ENCODE results near the gene PTPRO. TPM values are rescaled to one million over a fixed set of nuclear protein-coding genes. Genes with fewer than 3 reads are reported as not detected.

Gene PTPRO
- total and polyA plus RNA-seq, 4 experiments from 2014 or later = 3.0 to 7.8 (median 5.0) TPM

GRCh38 chr12:15538881-15539280 is 216.6 kb downstream of the PTPRO start:
- no peak for DNase-seq
- Histone ChIP-seq H3K9me3 (ENCODE audit: control insufficient read depth in 1 of 2, low read length in 2 of 2) (no peaks in the 10 kb centered on the region), H3K27me3 (ENCODE audit: insufficient read depth, low read length) (no peaks in the 10 kb centered on the region), H3K36me3 (ENCODE audit: insufficient read depth, low read length) (no peaks in the 10 kb centered on the region), H3K4me3 (ENCODE audit: low read length in 2 of 2) (no peak overlapping the region), H3K4me1 (ENCODE audit: insufficient read depth, low read length) (peaks cover 26% of the 10 kb centered on the region), H3K27ac (ENCODE audit: low read depth, low read length) (no peak overlapping the region)
- no peaks in the 10 kb centered on the region for H3K27me3 Mint-ChIP-seq
- POLR2A ChIA-PET (ENCODE audit: partially characterized antibody) = no interaction called here
- peaks cover 5 to 18% (median 13%) of the 10 kb centered on the region in 4 donors for H3K4me1 Mint-ChIP-seq
- no peak overlapping the region for H3K4me3 Mint-ChIP-seq
- H3K27ac Mint-ChIP-seq = no peak overlapping the region
- intact Hi-C loops (cut with micrococcal nuclease) = no loop called here
- CTCF ChIA-PET (ENCODE audit: partially characterized antibody) = interaction anchor here (1.0 kb wide), 1 partner anchor 36 kb away, joined by 3 read pairs; no protein-coding TSS in a partner anchor
- H3K36me3 Mint-ChIP-seq = peaks cover 2 to 5% of the 10 kb centered on the region in 2 donors
- H3K9me3 Mint-ChIP-seq = no peaks in the 10 kb centered on the region

GRCh38 chr12:15540005-15540404 is 217.7 kb downstream of the PTPRO start:
- intact Hi-C loops (cut with micrococcal nuclease) = loop anchor here (10.0 kb wide), 1 partner anchor 1155 kb away; no protein-coding TSS in a partner anchor
- H3K4me1 Mint-ChIP-seq = peaks cover 14 to 27% (median 16%) of the 10 kb centered on the region in 4 donors

DNA sequence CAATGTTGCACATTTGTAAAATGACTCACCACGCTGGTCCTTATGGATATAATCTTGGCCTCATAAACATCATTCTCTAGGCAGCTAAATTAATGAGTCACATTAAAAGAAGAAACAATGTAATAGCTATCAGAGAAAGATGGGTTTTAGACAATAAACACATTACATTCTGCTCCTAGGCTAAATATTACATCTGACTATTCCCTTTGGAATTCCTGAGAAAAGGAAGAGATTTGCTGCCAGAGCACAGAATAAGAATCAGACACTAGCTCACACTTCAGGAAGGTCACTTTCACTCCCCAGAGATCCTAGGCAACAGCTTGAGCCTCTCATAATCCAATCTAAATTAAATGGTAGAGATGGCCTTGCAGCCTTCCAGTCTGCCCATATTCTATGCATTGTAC is 218.2 kb downstream of the PTPRO start:
- ChIA-PET POLR2A (ENCODE audit: partially characterized antibody) (interaction anchor here (1.4 kb wide), 1 partner anchor 30 kb away, joined by 3 read pairs; no protein-coding TSS in a partner anchor), CTCF (ENCODE audit: partially characterized antibody) (interaction anchor here (1.5 kb wide), 1 partner anchor 8 kb away, joined by 5 read pairs; no protein-coding TSS in a partner anchor)
- Mint-ChIP-seq H3K4me1 (peaks cover 19 to 31% (median 20%) of the 10 kb centered on the region in 4 donors), H3K27ac (peak overlapping the region in 1 of 7 donors; percentile 15), H3K9me3 (no peaks in the 10 kb centered on the region), H3K36me3 (no peaks in the 10 kb centered on the region), H3K27me3 (no peaks in the 10 kb centered on the region), H3K4me3 (no peak overlapping the region)
- Histone ChIP-seq H3K36me3 (ENCODE audit: insufficient read depth, low read length) (no peaks in the 10 kb centered on the region), H3K27me3 (ENCODE audit: insufficient read depth, low read length) (no peaks in the 10 kb centered on the region), H3K27ac (ENCODE audit: low read depth, low read length) (no peak overlapping the region), H3K4me1 (ENCODE audit: insufficient read depth, low read length) (peaks cover 25% of the 10 kb centered on the region), H3K9me3 (ENCODE audit: control insufficient read depth in 1 of 2, low read length in 2 of 2) (no peaks in the 10 kb centered on the region), H3K4me3 (ENCODE audit: low read length in 2 of 2) (no peak overlapping the region)
- intact Hi-C loops (cut with micrococcal nuclease) = loop anchor here (10.0 kb wide), 1 partner anchor 1156 kb away; no protein-coding TSS in a partner anchor
- DNase-seq = no peak

More at GRCh38 chr12:15540005-15540404, 217.7 kb downstream of the PTPRO start:
- Histone ChIP-seq H3K36me3 (ENCODE audit: insufficient read depth, low read length) (no peaks in the 10 kb centered on the region), H3K27me3 (ENCODE audit: insufficient read depth, low read length) (no peaks in the 10 kb centered on the region), H3K4me1 (ENCODE audit: insufficient read depth, low read length) (peaks cover 24% of the 10 kb centered on the region), H3K9me3 (ENCODE audit: control insufficient read depth in 1 of 2, low read length in 2 of 2) (no peaks in the 10 kb centered on the region), H3K27ac (ENCODE audit: low read depth, low read length) (no peak overlapping the region), H3K4me3 (ENCODE audit: low read length in 2 of 2) (no peak overlapping the region)
- Mint-ChIP-seq H3K9me3 (no peaks in the 10 kb centered on the region), H3K4me3 (no peak overlapping the region), H3K27me3 (no peaks in the 10 kb centered on the region), H3K36me3 (no peaks in the 10 kb centered on the region), H3K27ac (no peak overlapping the region)
- no peak for DNase-seq
- ChIA-PET CTCF (ENCODE audit: partially characterized antibody) (interaction anchor here (1.5 kb wide), 1 partner anchor 8 kb away, joined by 5 read pairs; no protein-coding TSS in a partner anchor), POLR2A (ENCODE audit: partially characterized antibody) (interaction anchor here (1.4 kb wide), 1 partner anchor 31 kb away, joined by 3 read pairs; no protein-coding TSS in a partner anchor)

- Mint-ChIP-seq H3K27ac (peak overlapping the region in 1 of 7 donors; percentile 66), H3K9me3 (no peaks in the 10 kb centered on the region), H3K4me3 (no peak overlapping the region), H3K4me1 (peaks cover 26 to 44% (median 32%) of the 10 kb centered on the region in 4 donors), H3K27me3 (no peaks in the 10 kb centered on the region), H3K36me3 (no peaks in the 10 kb centered on the region)
- no peak for DNase-seq
- Histone ChIP-seq H3K27ac (ENCODE audit: low read depth, low read length) (no peak overlapping the region), H3K4me3 (ENCODE audit: low read length in 2 of 2) (no peak overlapping the region), H3K9me3 (ENCODE audit: control insufficient read depth in 1 of 2, low read length in 2 of 2) (no peaks in the 10 kb centered on the region), H3K4me1 (ENCODE audit: insufficient read depth, low read length) (peaks cover 33% of the 10 kb centered on the region), H3K27me3 (ENCODE audit: insufficient read depth, low read length) (no peaks in the 10 kb centered on the region), H3K36me3 (ENCODE audit: insufficient read depth, low read length) (no peaks in the 10 kb centered on the region)
- ChIA-PET CTCF (ENCODE audit: partially characterized antibody) (interaction anchor here (0.8 to 1.5 kb wide), 3 partner anchors 9 to 43 kb away, joined by 3 to 4 read pairs (median 3); no protein-coding TSS in a partner anchor), POLR2A (ENCODE audit: partially characterized antibody) (no interaction called here)
- intact Hi-C loops (cut with micrococcal nuclease) = loop anchor here (10.0 kb wide), 1 partner anchor 1157 kb away; no protein-coding TSS in a partner anchor
Observed at GRCh38 chr12:15541996-15542631, 219.8 kb downstream of the PTPRO start.

GRCh38 chr12:15543347-15543746 is 221.0 kb downstream of the PTPRO start:
- Mint-ChIP-seq H3K4me1 (peaks cover 34 to 55% (median 41%) of the 10 kb centered on the region in 4 donors), H3K4me3 (peak overlapping the region in 2 of 8 donors; percentile 3 to 55), H3K27ac (peak overlapping the region in 6 of 7 donors; percentile 23 to 91 (median 48)), H3K36me3 (no peaks in the 10 kb centered on the region), H3K27me3 (no peaks in the 10 kb centered on the region), H3K9me3 (no peaks in the 10 kb centered on the region)
- H3K9me3 ChIP-seq (ENCODE audit: control insufficient read depth in 1 of 2, low read length in 2 of 2) = no peaks in the 10 kb centered on the region
- H3K4me3 ChIP-seq (ENCODE audit: low read length in 2 of 2) = no peak overlapping the region
- ChIA-PET CTCF (ENCODE audit: partially characterized antibody) (interaction anchor here (1.4 to 9.0 kb wide), 3 partner anchors 11 to 41 kb away, joined by 4 to 71 read pairs (median 5); no protein-coding TSS in a partner anchor), POLR2A (ENCODE audit: partially characterized antibody) (interaction anchor here (1.4 kb wide), 1 partner anchor 9 kb away, joined by 4 read pairs; no protein-coding TSS in a partner anchor)
- H3K4me1 ChIP-seq (ENCODE audit: insufficient read depth, low read length) = peaks cover 46% of the 10 kb centered on the region
- DNase-seq = no peak
- H3K27me3 ChIP-seq (ENCODE audit: insufficient read depth, low read length) = no peaks in the 10 kb centered on the region
- H3K27ac ChIP-seq (ENCODE audit: low read depth, low read length) = no peak overlapping the region
- intact Hi-C loops (cut with micrococcal nuclease) = loop anchor here (10.0 kb wide), 1 partner anchor 1159 kb away; no protein-coding TSS in a partner anchor
- H3K36me3 ChIP-seq (ENCODE audit: insufficient read depth, low read length) = no peaks in the 10 kb centered on the region

DNA sequence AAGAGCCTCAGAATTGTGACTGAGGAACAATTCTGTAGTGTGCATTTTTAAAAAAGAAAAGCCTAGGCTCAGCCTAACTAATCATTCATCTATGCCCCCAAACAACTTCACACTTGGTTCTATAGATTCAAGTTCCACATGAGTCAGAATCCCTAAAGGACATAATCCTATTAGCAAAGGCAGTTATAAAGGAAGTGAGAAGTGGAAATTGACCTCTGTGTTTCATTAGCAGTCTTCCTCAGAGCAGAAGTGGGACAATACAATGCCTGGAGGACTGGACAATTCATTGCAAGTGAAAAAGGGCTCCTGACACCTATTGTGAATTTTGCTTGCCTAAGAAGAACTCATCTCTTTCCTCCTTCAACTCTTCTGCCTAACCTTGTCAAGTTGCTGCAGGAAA is 222.3 kb downstream of the PTPRO start:
- Mint-ChIP-seq H3K27me3 (no peaks in the 10 kb centered on the region), H3K9me3 (no peaks in the 10 kb centered on the region), H3K4me1 (peaks cover 37 to 63% (median 43%) of the 10 kb centered on the region in 4 donors), H3K36me3 (peaks cover under 1 to 3% of the 10 kb centered on the region in 2 donors), H3K27ac (peak overlapping the region; percentile 85 to 98 (median 94)), H3K4me3 (peak overlapping the region in 4 of 8 donors; percentile 1 to 69 (median 42))
- Histone ChIP-seq H3K27me3 (ENCODE audit: insufficient read depth, low read length) (no peaks in the 10 kb centered on the region), H3K9me3 (ENCODE audit: control insufficient read depth in 1 of 2, low read length in 2 of 2) (no peaks in the 10 kb centered on the region), H3K4me3 (ENCODE audit: low read length in 2 of 2) (no peak overlapping the region), H3K4me1 (ENCODE audit: insufficient read depth, low read length) (peaks cover 50% of the 10 kb centered on the region), H3K36me3 (ENCODE audit: insufficient read depth, low read length) (no peaks in the 10 kb centered on the region), H3K27ac (ENCODE audit: low read depth, low read length) (peak overlapping the region; percentile 15)
- no peak for DNase-seq
- ChIA-PET POLR2A (ENCODE audit: partially characterized antibody) (interaction anchor here (1.4 to 6.7 kb wide), 6 partner anchors 10 to 30 kb away, joined by 3 to 85 read pairs (median 8); no protein-coding TSS in a partner anchor), CTCF (ENCODE audit: partially characterized antibody) (interaction anchor here (1.4 to 9.0 kb wide), 4 partner anchors 12 to 40 kb away, joined by 5 to 104 read pairs (median 65); no protein-coding TSS in a partner anchor)
- intact Hi-C loops (cut with micrococcal nuclease) = loop anchor here (10.0 kb wide), 1 partner anchor 1160 kb away; no protein-coding TSS in a partner anchor

Measured in CD4-positive, alpha-beta memory T cell (primary cell).